ENCODE measurements around the gene EFR3B.
"Not testable (repeated sequence)": the region's sequence is repeated elsewhere in the genome, so short reads cannot be mapped to it uniquely, and the experiment has no call there.

Gene EFR3B

GRCh38 chr2:25041928-25042320 lies at the start of gene EFR3B:
Gene EFR3B (plus strand): TSS chr2:25042076. CDS start chr2:25042313, 237 bp downstream.
- peak; percentile 54 to 89 (median 82) for DNase-seq

- DNase-seq: no peak
These were observed 48.3 kb upstream of the EFR3B start for GRCh38 chr2:24993406-24994145.

- DNase-seq: no peak
These were observed 47.6 kb upstream of the EFR3B start for GRCh38 chr2:24994146-24994724.

DNA sequence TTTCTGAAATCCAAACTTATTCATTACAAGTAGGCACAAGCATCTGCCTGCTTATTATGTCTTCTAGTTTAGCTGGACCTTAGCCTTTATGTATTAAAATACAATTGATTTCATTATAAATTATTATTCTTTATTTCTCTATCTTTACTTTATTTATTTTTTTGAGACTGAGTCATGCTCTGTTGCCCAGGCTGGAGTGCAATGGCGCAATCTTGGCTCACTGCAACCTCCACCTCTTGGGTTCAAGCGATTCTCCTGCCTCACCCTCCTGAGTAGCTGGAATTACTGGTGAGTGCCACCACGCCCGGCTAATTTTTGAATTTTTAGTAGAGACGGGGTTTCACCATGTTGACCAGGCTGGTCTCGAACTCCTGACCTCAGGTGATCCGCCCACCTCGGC lies 42.8 kb upstream of the EFR3B start:
- not testable (repeated sequence) for DNase-seq

- DNase-seq: no peak
These were observed 41.8 kb upstream of the EFR3B start for GRCh38 chr2:25000036-25000435.

DNA sequence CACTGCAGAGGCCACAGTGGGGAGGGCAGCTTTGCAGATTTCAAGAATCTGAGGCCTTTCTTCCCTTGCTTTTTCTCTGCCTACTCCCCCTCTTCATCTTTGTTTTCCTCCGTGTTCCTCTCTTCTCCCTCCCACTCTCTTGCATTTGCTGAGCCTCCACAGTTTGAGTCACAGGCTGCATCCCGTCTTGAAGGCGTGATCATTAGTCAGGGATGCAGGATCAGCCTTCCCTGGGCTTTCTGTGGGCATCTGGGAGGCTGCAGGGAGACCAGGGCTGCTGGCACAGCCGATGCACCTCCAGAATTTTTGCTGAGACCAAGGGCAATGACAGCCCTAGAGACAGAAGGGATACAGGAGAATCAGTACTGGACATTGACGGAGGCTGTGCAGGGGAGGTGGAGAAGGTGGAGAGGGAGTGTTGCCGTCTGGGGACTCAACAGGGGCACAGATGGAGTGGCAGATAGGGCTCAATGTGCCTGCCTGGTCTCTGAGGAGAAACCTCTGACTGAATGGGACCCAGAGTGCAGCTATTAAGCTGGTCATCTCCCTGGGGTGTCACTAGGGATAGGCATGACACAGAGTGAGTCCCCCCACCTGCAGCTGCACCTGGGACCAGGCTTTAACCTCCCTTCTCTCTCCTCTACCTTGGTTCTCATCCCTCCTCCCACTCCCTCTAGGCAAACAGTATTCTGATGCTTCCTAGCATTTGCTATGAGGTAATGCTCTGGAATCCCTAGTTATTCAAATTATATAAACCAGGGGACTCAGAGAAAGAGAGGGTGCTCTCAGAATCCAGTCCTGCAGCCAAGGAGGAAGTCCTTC lies 41.2 kb upstream of the EFR3B start:
- no peak for DNase-seq

GRCh38 chr2:25001325-25001637 lies 40.6 kb upstream of the EFR3B start:
- DNase-seq: no peak

GRCh38 chr2:25002066-25002465 lies 39.8 kb upstream of the EFR3B start:
- DNase-seq: no peak

GRCh38 chr2:25009954-25010353 lies 31.9 kb upstream of the EFR3B start:
- no peak for DNase-seq

- DNase-seq: not testable (repeated sequence)
These were observed 30.5 kb upstream of the EFR3B start for GRCh38 chr2:25011342-25011741.

DNA sequence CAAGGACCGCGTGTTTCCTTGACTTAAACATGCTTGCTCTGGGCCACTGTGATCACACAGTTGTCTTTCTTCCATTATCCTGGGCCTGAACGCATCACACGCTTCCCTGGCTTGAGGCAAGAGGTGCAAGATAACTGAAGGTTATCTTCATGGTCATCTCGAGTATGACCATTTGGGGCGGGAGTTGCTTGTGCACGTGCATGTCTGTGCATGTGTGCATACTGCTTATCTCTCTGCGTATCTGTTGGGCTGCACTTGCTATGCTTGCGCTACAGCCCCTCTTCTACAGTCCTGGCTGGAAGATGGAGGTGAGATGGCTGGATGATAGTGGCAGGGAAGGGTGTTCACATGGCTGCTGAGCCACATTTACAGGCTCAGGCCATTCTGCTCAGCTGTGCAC lies 27.2 kb upstream of the EFR3B start:
- DNase-seq: no peak

- no peak for DNase-seq
These were observed 23.2 kb upstream of the EFR3B start for GRCh38 chr2:25018681-25019080.

DNA sequence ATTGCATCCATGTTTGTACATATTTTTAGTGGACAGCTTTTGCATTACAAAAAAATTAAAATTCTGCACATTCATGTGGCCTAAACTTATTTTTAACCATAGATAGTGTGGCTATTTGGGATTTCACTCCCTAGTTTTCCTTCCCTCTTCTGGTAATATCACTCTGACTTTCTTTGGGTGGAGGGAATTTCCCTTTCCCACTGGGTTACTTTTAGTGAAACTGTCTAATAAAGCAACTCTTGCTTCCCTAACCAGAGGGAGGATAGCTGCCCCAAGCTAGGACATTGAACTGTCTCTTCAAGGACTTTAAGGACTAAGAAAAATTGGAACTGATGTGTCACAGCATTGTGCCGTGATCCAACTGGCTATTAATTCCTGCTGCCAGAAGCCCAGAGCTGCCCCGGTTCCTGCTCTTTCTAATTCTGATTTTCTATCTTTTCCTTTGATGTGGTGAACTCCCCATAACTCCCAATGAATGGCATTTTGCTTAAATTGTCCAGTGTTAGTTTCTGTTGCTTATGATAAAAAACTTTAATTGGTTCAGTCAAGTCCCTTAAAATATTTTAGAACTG lies 20.0 kb upstream of the EFR3B start:
- DNase-seq: no peak

GRCh38 chr2:25023333-25023732 lies 18.5 kb upstream of the EFR3B start:
- no peak for DNase-seq

GRCh38 chr2:25025229-25026007 lies 16.5 kb upstream of the EFR3B start:
- DNase-seq: no peak

GRCh38 chr2:25026008-25026530 lies 15.8 kb upstream of the EFR3B start:
- no peak for DNase-seq

GRCh38 chr2:25029183-25029554 lies 12.7 kb upstream of the EFR3B start:
- DNase-seq: no peak

- DNase-seq: no peak
These were observed 11.2 kb upstream of the EFR3B start for GRCh38 chr2:25030702-25031101.

DNA sequence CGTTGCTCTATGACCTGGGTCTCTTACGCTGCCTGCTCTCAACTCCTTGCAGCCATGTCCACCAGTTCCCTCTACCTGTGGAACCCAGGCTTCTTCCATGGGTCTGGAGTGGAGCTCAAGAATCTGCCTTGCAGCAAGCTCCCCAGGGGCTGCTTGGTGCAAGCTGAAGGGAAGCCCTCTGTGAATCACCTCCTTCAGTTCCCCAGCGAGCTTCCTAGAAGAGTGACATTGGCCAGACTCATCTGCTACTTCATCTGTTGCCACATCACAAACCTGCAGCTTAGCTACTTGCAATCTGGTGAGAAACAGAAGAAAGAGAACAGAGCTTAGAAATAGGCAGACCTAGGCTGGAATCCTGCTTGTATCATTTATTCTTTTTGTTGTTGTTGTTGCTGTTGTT lies 9.8 kb upstream of the EFR3B start:
- no peak for DNase-seq

DNA sequence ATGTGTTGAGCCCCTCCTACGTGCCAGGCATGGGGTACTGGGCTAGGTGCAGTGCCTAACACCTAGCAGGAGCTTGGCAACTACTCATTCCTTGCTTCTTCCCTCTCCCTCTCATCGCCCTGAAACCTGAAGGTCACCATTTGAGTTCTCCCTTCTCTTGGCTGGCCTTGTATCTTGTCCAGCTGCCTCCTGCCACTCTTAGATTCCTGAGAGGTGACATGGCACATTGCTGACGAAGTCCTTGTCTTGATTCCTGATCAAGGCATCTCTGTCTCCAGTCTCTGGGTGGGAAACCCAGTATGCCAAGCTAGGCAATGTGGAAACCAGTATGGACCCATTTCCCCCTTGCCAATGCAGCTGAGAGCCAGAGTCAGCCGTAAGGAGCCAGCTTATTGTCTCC lies 9.0 kb upstream of the EFR3B start:
- no peak for DNase-seq

- DNase-seq: no peak
These were observed 7.8 kb upstream of the EFR3B start for GRCh38 chr2:25034081-25034480.

GRCh38 chr2:25035537-25036220 lies 6.2 kb upstream of the EFR3B start:
- no peak for DNase-seq
